Endothelial cell of hepatic sinusoid (primary cell): ENCODE measurements around the gene SEMA5B.

Experiments used
- in situ Hi-C: cut with HindIII; loops from 2 replicates; pipeline ENCODE4 v1.10.0; 2017; ENCODE audit warnings: low sequenced_read_pairs

Gene SEMA5B

DNA sequence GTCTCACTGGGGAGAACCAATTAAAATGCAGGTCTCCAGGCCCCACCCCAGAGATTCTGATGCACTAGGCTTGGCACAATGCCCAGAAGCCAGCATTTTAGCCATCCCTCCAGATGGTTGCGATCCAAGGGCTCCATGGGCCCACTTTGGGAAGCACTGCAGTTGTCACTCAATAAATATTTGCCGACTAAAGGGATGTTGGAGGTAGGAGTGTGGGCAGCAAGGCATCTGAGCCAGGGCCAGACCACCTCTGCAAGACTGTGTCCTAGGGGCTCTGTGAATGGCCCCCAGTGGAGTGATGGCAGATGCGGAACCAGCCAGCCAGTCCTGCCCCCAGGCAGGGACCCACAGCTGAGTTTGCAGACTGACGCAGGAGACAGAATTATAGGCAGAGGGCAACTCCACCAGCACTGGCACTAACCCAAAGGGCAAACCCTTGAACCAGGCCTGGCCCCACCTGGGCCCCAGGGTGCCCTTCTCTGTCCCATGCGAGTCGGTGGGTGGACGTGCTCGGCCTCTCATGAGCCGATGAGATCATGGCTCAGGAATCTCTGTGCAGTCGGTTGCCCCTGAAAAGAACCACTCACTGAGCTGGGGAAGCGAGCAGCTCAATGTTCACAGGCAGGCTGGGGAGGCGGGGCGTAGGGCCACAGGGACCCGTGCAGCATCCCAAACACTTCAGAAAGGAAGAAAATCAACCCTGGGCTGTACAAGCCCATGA, 49.7 kb downstream of the SEMA5B start:
- in situ Hi-C loops, result no loop called here

- in situ Hi-C loops, result no loop called here
Observed at GRCh38 chr3:122975924-122976293, 51.7 kb downstream of the SEMA5B start.

- in situ Hi-C loops, result no loop called here
Observed at GRCh38 chr3:122975163-122975923, 52.2 kb downstream of the SEMA5B start.

DNA sequence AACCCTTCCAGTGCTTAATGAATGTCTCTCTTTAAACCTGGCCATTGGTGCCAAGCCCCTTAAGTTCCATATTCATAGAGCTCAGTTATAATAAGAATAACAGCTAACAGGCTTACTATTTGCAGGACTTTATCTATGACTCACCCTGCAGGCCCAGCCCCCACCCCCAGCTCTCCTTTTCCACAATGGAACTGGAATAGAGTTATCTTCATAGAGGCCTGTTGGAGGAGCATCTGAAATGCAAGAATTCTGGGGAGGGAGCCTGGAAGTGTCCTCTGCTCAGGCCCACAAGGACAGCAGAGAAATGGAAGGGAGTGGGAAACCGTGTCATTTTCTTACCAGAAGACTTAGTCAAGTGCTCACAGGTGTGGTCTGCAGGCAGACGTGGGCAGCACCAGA, 52.8 kb downstream of the SEMA5B start:
- in situ Hi-C loops, result no loop called here

DNA sequence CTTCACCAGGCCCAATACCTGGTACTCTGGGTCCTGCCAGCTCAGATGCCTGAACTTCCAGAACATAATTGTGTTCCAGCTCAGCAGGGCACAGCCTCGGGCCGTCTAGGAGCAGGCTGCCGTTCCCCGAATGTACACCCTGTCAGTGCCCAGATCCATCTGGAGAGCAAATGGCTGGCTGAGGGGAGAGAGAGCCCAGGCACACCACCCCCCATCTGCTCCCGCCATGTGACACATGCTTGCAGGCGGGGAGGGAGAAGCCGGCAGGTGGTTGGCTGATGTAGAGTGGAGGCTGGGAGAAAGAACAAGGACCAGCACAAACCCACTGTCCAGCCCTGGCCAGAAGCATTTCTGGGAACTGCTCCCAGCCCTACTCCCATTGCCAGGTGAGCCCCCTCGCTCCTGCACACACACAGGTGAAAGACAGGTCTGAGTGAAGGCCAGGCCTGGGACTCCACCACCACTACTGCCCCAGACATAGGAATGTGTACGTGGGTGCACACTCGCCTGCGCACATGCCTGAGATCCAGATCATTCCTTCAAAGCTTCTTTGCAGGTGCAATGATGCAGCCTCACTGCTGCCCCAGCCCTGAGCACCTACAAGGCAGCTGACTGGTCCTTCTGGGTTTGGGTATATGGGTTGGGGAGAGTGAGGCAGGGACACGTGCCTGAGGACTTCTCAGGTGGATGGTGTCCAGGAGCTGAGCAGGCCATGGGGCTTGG, 53.5 kb downstream of the SEMA5B start:
- in situ Hi-C loops, result no loop called here

- in situ Hi-C loops, result no loop called here
Observed at GRCh38 chr3:122972141-122972540, 55.4 kb downstream of the SEMA5B start.

- in situ Hi-C loops, result no loop called here
Observed at GRCh38 chr3:122969585-122970469, 57.7 kb downstream of the SEMA5B start.

GRCh38 chr3:122967765-122968164, 59.8 kb downstream of the SEMA5B start:
- in situ Hi-C loops, result no loop called here

GRCh38 chr3:122967356-122967755, 60.2 kb downstream of the SEMA5B start:
- in situ Hi-C loops, result no loop called here

DNA sequence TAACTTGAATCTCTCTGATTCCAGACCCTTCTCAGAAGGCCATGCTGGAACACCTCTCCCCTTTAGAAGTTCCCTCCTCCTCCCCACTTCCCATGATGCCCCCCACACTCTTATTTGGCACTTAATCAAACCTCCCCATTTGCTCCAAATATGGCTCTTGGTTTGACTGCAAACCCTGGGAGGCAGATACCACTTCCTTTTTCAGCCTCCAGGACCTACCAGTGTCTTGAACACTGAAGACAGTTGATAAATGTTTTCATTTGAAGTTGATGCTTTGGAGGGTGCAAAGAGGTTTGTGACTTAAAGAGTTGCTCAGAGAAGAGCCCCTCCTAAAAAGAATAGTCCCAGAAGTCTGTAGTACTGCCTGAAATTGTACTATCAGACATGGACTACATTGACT, 61.5 kb downstream of the SEMA5B start:
- in situ Hi-C loops, result no loop called here

DNA sequence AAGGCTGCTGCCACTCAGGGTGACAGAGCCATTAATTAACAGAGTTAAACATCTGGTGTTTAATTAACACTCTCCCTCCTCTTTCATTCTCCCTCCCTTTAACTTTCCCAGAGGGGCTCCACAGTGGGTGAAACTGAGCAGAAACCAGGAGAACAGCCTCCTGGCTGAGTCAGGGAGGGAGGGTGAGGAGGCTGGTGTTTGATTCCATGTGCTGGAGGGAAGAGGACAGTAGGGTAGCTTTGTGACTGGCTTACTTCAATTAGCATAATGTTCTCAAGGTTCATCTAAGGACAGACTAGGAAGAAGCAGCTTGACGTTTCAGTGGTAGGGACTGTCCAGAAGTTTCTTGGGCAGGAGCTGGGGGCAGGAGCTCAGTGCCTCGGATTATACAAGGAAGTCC, 62.8 kb downstream of the SEMA5B start:
- in situ Hi-C loops, result no loop called here

- in situ Hi-C loops, result no loop called here
Observed at GRCh38 chr3:122962149-122962548, 65.4 kb downstream of the SEMA5B start.

DNA sequence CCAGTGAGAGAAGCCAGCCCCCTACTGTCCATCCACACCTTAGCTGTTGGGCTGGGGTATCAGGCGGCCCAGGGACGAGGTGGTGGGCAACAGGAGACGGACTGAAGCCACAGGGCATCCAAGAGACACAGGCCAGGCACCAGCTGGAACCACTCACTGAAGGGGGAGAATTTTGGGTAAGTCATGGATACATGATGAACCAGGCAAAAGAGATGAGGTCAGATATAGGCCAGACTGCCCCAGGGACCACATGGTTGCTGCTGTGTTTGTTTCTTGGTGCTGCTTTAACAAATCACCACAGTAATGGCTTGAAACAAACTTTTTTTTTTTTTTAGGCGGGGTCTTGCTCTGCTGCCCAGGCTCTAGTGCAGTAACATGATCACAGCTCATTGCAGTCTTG, 66.4 kb downstream of the SEMA5B start:
- in situ Hi-C loops, result no loop called here

- in situ Hi-C loops, result no loop called here
Observed at GRCh38 chr3:122960652-122961051, 66.9 kb downstream of the SEMA5B start.

DNA sequence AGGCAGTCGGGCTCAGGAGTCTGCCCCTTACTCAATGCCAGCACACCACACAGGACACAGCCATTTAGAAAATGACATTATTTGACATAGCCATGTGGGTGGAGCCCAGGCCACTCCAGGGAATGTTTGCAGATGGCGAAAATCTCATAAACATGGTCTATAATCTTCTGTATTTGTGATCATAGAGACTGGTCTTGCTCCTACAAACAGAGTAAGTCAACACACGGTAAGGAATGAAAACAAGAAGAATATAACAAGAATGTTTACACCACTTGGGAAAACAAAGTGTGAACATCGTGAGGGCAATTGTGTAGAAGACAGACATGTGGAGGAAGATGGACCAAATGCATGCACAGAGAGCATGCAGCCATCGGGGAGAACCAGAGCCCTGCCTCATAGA, 68.2 kb downstream of the SEMA5B start:
- in situ Hi-C loops, result no loop called here

GRCh38 chr3:122957707-122958689, 69.6 kb downstream of the SEMA5B start:
- in situ Hi-C loops, result no loop called here

DNA sequence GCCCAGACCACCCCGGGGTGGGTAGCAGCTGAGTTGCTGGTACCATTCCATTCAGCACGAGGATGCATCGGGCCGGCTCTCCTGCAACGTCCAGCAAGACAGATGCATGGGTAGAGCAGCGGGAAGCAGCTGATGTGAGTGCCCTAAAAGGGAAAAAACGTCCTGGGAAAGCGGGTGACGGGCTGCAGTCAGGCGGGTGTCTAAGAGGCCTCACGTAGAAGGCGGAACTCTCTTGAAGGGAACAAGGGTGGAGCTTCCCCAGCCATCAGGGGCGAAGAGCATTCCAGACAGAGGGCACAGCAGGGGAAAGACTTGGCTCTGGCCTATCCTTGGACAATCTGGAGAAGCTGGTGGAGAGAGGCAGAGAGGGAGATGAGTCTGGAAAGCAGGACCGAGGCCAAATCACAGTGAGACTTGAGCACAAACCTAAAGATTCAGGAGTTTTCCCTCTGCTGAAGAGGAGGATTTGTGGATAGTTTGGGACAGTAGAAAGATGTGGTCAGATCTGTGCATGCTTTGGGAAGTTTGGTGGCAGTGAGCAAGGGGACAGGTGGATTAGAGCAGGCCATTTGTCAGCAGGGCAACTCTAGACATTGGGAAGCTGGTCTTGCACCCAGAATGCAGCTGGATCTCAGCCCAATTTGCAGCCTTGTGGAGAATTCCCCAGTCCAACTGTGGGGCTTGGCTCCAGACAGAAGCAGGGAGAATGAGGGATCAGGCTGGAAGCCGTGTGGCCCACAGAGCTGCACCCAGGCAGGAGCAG, 70.7 kb downstream of the SEMA5B start:
- in situ Hi-C loops, result no loop called here

GRCh38 chr3:122955916-122956692, 71.5 kb downstream of the SEMA5B start:
- in situ Hi-C loops, result no loop called here
